NCI-H82 (cell line): ENCODE data around the gene USH2A.
"Not testable (repeated sequence)": the region's sequence is repeated elsewhere in the genome, so short reads cannot be mapped to it uniquely, and the experiment has no call there.

Source experiments
- DNase-seq: peaks from one replicate; lab custom pipeline; 2025; lab: John Stamatoyannopoulos, UW

The USH2A gene

DNA sequence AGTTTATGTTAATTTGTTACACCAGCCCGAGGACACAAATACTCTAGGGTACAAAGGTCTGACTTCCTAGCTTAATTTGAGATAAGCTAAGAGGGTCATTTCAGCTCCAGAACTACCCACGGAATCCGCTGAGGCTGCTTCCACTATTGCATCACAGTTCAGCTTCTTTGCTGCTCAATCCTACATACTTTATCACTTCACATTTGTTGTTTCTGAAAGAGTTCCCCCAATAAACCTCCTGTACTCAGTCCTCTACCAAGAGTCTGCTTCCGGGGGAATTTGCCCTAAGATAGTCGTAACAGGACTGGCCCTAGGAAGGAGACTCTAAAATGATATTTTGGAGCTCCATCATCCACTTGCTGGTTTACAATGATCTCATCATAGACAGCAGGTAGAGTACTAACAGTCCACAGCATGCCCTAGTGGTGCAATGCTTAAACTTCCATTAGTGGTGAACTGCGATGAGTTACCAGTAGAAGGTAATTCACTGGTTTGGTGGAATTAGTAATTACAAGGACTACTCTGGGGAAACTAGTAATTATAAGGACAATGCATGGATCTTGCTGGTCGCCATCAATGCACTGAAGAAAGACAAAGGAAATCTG lies 229.3 kb downstream of the USH2A start:
- peak; percentile 57 for DNase-seq

DNA sequence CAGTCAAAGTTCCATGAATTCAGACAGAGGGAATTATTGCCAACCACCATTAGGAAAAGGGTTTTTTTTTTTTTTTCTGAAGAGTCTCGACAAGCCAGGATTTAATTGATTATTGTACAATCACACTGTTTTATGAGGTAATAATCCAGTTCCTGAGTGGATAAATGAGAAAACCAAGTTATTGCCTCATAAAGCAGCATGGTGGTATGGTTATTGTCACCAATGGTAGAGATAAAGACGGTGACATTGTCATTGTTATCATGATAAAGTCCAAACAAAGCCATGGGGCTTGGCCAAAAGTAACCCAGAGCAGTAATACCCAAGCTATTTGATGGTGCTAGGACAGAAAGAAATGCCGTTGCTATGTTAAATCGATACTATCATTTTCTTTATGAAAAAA lies 232.8 kb downstream of the USH2A start:
- no peak for DNase-seq

DNA sequence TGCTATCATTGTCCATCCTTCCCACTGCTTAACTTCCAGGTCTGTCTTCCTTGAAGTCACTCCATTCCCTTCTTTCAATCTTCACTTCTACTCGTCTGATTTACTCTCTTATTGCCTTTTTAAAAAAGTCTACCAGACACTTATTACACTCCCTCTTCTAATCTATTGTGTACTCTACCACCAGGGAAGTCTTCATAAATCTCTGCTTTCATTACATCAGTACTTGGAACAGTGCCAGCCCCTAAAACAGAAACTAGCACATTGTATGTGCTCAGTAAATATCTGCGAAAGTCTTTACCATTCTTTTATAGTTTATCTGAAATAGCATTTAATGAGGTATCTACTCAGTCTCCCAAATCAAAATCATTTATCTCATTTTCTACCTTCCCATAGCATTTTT lies 236.4 kb downstream of the USH2A start:
- DNase-seq = peak; percentile 87

DNA sequence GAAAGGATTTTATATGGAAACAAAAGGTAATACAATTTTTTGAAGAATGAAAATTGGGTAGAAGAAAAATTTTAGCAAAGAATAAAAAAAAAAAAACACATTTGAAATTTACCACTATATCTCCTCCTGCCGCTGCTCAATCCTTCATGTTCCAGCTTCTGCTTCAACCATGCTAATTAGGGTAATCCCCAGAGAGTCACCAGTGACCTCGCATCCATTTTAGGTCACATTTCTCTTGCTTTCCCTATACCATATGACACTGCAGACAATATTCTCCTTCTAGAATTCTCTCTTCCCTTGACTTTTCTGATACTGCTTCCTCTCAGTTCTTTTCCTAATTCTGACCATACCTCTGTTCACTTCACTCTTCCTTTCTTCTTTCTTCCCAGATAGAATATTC lies 237.1 kb downstream of the USH2A start:
- DNase-seq = peak; percentile 89

DNA sequence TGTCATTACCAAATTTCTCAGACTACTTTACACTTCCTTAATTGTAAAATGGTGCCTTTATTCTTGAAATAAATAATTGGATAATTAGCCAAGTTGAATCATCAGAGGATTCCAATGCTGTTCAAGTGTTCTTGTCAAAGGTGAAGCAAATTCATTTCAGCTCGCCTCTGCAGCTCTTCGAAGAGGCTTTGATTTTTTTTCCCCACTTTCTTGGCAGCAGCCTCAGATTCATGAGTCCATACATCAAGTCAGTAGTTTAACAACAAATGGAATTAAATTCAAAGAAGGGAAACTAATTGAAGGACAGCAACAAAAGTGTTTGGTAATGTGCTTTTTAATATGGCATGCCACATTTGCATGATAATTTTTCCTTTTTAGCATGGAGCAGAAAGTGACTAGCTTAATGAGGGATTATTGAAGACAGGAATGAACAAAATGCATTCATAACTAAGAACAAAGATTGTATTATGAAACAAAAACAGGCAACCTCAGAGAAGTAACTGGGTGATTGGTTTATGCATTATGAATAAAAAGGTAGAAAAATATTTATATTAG lies 239.0 kb downstream of the USH2A start:
- DNase-seq = peak; percentile 65

DNA sequence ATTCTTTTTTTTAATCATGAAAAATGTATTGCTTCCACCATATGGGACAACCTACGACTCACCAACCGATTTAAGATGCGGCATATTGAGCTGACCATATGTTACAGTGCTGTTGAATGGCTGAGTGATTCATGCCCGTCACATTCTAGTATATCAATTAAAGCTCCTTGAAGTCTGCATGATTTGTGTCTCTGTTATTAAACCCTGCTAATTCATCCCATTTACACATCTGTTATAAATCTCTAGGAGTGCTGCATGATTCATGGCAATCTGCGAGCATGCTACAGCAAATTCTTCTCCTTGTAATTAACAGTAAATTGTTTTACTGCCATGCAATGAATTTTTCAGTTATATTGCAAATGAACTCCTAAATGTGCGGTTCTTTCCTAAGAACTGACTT lies 239.8 kb downstream of the USH2A start:
- DNase-seq = peak; percentile 97

DNA sequence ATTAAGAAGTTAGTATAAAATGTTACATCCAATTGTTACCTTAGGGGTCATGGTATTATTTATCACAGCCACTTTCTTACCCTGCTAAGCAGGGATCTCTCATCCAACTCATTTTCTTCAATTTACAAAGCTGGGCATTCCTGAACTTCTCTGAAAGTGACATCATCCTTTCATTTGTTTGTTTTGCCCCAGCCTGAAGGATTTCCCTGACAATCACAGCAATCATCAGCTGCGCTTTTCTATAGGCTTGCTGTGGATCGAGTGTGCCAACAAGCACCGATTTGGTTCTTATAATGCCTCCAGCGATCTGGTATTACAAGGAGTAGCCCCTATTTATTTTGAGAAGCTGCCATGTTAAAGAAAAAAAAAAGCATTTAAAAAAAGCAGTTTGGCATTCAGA lies 240.2 kb downstream of the USH2A start:
- peak; percentile 92 for DNase-seq

DNA sequence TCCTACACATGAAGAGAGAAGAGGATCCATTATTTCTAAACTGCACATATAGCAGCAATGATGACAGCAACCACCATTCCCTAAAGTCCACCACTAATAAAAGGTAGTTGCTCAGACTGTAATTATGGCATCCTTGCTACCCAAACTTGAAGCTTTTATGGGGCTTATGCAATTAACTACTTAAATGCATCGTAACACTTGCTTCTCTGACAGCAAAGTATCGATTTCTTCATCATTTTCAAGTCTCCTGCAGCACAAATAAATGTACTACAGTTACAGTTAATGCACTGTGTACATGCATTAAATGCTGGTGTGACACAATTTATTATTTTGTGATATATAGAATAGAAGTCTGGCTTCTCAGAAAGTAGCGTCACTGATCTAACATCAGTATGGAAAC lies 241.7 kb downstream of the USH2A start:
- peak; percentile 61 for DNase-seq

DNA sequence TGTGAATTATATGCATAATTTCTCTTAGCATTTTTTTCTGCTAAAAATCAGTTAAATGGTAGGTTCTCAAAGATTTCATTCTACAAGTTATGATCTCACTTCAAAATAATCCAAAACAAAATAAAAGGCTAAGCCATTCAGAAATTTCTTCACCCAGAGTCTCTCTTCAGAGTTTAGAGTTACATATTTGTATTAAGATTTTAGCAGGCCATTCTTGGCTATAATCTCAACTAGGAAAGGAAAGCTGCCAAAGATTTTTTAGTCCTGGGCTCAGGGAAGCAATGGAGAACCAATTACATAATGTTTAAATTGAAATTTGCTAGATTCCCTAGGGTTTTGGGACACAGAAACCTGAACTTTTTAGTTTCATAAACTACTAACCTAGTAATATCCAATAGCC lies 245.0 kb downstream of the USH2A start:
- no peak for DNase-seq

DNA sequence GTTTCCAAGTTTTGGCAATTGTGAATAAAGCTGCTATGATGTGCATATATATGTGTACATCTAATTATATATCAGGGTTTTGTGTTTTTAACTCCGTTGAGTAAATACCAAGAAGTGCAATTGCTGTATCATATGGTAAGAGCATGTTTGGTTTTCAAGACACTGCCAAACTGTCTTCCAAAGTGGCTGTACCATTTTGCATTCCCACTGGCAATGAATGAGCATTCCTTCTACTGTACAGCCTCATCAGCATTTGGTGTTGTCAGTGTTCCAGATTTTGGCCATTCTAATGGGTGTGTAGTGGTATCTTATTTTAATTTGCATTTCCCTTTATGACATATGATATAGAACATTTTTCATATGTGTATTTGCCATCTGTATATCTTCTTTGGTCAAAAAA lies 246.3 kb downstream of the USH2A start:
- DNase-seq = no peak

DNA sequence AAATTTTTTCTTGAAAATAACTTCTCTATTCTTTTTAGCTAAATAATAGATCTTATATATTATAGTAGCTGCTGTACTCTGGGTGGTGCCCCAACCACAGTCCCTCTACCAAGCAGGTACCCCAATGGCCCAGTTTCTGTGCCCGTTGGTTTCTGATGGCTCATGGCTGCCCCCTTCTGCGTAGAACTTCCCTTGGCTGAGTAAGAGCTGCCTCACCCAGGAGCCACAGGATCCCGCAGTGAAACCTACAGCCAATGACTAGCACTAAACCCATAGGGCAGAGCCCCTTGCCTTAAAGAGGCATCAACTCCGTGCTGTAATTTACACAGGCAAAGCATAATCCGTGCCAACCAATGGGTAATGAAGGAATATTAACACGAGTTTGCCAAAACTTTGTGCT lies 247.5 kb downstream of the USH2A start:
- DNase-seq = peak; percentile 45

DNA sequence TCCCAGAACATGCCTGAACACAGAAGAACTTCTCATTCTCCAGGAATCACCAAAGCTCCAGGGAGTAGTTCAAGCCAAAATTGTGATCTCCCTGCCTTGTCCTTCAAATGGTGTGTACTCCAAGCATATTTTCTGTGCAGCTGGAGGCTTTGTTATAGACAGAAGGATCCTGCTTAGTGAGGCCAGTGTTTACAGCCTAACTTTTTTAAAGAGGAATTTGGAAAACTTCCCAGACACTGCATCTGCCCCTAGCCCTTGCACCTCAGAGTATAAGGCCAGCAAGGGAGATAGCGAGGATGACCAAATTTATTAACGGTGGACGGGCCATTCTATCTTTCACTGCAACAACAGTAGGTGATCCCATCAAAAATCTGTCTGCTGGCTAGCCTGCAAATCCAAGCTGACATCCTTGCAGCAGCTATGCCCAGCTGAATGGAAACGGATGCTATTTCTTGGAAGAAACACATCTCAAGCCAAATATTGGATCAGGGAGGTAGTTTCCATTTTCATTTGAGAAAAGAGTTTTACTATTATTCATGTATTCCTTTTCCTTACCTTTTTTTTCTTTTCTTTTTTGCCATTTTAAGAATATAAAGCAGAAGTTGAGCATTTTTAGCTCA lies 249.8 kb downstream of the USH2A start:
- DNase-seq = no peak

DNA sequence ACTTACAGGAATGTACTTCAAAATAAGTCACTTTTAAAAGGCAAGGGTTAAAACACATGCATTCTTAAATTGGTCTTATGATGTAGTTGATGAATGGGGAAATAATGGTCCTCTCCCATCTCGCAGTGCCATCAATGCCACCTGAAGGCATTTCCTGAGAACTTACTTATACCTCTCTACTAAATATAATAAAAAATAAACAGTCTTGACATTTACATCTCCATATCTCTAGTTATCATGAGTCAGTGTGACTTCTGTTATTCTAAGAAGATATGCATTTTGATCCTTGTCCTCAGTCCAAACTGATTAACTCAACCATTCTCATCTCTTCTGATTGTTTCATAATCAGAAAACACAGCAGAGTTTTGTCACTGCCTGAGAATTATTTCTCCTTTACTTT lies 253.9 kb downstream of the USH2A start:
- DNase-seq = no peak

DNA sequence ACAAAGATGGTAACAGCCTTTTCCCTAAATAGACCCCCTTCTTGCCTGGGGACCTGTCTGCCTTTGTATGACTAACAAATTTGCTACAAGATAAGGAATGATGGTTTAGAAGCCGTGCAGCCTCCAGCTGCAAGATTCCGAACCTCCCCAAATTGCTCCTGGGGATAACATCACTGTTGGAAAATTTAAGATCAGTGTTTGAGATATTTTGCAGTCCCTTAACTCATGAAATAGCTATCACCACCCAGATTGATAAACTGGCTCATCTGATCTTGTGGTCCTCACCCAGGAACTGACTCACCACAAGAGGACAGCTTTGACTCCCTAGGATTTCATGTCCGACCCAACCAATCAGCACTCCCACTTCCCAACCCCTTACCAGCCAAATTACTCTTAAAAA lies 254.7 kb downstream of the USH2A start:
- DNase-seq = no peak

DNA sequence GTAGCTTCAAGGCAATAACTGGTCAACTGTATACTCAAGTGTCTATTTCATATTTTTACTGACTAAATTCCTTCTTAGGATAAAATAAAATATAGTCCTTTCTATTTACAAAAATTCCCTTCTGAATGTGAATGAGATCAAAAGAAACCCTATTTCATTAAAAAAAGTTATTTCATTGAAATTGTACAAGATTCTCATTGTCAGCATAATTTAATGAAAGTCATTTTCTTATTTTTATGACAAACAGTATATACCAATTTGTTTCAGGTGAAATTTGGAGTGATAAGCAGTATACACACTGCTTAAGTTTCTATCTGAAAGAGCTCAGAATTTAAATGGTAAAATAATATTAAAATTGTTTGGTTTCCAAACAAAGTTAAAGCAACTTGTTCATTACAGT lies 269.2 kb downstream of the USH2A start:
- no peak for DNase-seq

DNA sequence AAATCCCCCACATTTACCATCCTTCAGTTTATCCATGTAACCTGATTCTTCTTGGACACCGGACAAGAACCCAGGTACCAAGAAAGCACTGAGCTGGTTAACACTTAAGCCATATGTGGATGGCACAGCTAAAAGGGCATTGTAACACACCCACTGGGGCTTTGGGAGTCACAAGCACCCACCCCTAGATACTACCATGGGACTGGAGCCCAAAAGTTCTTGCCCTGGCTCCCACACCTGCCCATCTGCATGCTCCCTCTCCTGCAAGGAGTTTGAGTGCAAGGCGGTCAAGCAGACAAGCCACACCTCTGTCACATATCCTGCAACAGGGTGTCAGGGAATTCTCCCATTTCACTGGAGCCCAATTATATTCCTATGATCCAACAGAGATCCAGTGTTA lies 270.1 kb downstream of the USH2A start:
- no peak for DNase-seq

DNA sequence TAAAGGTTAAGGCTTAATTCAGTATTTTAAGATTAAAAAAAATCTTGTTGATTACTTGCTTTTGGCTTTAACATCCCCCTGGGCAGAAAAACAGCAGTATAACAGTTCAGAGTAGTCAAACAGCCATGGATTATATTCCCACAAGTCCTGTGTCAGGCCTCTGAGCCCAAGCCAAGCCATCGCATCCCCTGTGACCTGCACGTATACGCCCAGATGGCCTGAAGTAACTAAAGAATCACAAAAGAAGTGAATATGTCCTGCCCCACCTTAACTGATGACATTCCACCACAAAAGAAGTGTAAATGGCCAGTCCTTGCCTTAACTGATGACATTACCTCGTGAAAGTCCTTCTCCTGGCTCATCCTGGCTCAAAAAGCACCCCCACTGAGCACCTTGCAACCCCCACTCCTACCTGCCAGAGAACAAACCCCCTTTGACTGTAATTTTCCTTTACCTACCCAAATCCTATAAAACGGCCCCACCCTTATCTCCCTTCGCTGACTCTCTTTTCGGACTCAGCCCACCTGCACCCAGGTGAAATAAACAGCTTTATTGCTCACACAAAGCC lies 277.7 kb downstream of the USH2A start:
- DNase-seq = not testable (repeated sequence)

DNA sequence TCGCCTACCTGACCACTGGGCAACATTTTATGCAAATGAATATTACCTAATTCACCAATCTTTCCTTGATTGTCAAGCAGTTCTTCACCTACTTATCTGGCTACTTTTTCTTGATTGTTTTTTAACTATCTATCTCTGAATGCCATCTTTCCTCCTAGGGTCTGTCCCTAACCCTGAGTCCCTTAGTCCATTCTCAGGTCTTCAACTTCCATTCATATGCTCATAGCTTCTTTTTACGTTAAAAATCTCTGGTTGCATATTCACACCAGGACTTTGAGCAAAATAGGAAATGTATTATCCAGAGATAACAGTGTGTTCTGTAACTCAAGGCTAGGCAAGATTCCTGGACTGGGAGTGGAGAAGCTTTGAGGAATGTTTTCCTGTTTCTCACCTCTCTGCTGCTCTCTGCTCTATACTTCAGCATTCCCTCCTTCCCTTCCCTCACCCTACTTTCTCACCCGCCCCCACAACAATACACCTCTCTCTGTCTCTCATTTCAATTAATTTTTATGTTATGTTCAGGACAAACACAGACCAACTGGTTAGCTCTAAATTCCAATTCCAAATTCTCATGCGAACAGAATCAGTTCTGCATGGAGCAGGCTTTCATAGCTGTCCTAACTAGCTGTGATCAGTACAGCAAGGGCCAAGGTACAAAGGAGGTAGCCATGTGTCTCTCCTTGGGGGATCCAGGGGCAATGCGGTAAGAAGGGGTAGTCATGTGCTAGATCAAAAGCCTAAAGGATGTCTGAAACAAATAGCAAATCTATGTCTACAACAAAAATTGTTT lies 278.4 kb downstream of the USH2A start:
- no peak for DNase-seq

DNA sequence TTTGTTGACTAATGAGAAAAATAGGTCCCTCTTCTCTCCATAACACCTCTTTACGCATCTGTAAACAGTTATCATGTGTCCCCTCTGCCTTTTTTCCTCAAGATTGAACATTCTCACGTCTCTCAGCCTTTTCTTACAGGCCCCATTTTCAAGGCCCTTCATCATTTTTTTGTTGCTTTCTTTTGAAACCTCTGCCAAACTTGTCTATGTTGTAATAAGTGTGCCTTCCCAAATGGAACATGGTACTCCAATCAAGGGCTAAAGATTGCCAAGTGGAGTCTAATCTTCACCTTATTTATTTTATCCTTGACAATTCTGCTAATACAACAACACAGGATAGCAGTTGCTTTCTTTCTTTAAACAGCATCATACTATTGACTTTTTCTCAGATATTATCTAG lies 280.3 kb downstream of the USH2A start:
- no peak for DNase-seq

DNA sequence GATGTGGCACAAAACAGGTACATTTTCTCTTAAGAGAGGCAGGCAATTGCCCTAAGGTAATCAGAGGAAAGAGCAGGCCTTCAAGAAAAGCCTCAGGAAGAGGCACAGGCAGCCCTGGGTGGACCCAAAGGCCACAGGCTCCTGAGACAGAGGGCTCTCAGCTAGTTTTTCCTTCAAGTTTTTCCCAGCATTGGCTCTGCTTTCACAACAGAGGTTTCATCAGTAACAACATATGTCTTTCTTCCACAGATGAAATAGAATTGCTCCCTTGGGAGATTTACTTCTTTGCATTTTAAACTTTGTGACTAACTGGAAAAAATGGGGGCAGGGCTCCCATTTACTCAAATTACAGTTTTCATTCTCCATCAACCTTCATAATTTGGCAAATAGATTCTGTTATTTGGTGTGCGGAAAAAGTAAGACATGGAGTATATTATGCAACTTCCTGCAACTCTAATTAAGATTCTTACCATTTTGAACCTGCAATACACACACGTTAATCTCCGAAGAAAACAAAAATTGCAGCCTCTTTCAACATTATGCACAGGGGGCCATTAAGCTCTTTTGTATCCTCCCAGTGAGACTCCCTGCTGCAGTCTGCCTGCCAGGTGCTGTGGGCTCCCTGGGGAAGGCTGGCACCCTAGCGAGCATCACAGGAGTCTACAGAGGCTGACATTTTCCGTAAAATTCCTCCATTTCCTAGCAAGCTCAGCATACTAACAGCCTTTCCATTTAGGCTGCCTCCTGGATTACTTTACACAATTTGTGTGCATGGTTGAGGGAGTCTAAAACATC lies 282.3 kb downstream of the USH2A start:
- DNase-seq = peak; percentile 40

DNA sequence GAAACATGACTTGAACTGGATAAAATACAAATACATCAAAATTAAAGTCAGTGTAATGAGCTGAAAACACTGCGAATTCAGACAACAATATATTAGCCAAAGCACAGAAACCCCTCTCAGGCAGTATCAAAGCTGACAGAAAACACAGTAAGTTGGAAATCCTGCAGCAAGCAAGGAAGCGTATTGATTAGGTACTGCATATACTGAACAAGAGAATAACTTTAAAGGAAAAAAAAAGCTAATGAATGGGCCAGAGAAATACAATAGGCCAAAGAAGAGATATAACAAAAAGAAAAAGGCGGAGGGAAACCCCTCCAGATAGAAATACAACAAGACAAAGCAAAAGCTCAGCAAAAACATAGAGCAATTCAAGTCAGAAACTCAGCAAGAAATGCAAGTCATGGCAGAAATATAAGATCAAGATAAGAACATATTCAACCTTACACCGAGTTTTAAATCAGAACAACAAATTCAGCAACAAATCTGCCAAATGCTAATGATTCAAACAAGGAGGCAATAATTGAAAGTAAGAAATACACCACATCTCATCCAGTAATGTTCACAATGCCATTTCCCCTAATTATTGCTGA lies 299.0 kb downstream of the USH2A start:
- no peak for DNase-seq
